Measurements from ENCODE around the gene ITGAL.

GRCh38 chr16:30473231-30474073, 910 bp downstream of the ITGAL start:
- TF ChIP-seq POLR2A (IDR thresholded peaks at IDR 0.05) (no peak), POLR2AphosphoS5 (IDR thresholded peaks at IDR 0.05) (peak in 2 of 3 donors; percentile 55 to 64)
